ENCODE data around the gene ACTL7A. TPM values are rescaled to one million over a fixed set of nuclear protein-coding genes. Genes with fewer than 3 reads are reported as not detected.

Gene ACTL7A
- total RNA-seq, 2 experiments from 2014 or later = not detected

- CTCF ChIA-PET = interaction anchor here (1.3 kb wide), 1 partner anchor 11 kb away, joined by 3 read pairs; no protein-coding TSS in a partner anchor
- POLR2A ChIA-PET = no interaction called here
- H3K4me3 Mint-ChIP-seq = no peak overlapping the region
Observed at GRCh38 chr9:108854641-108855528, 7.2 kb upstream of the ACTL7A start.

GRCh38 chr9:108855529-108855886 lies 6.6 kb upstream of the ACTL7A start:
- no peak overlapping the region for H3K4me3 Mint-ChIP-seq
- POLR2A ChIA-PET = no interaction called here
- H3K27ac Mint-ChIP-seq = no peak overlapping the region
- no peaks in the 10 kb centered on the region for H3K36me3 Mint-ChIP-seq (ENCODE audit: low read depth)
- no peaks in the 10 kb centered on the region for H3K4me1 Mint-ChIP-seq
- CTCF ChIA-PET = interaction anchor here (1.3 kb wide), 1 partner anchor 11 kb away, joined by 3 read pairs; no protein-coding TSS in a partner anchor
- DNase-seq = no peak
- H3K9me3 Mint-ChIP-seq = no peaks in the 10 kb centered on the region
- H3K27me3 Mint-ChIP-seq = no peaks in the 10 kb centered on the region

More at GRCh38 chr9:108854641-108855528, 7.2 kb upstream of the ACTL7A start:
- H3K36me3 Mint-ChIP-seq (ENCODE audit: low read depth) = no peaks in the 10 kb centered on the region
- no peak overlapping the region for H3K27ac Mint-ChIP-seq
- no peaks in the 10 kb centered on the region for H3K27me3 Mint-ChIP-seq
- H3K9me3 Mint-ChIP-seq = no peaks in the 10 kb centered on the region
- no peaks in the 10 kb centered on the region for H3K4me1 Mint-ChIP-seq
- no peak for DNase-seq

- ChIA-PET POLR2A (no interaction called here), CTCF (no interaction called here)
- H3K36me3 Mint-ChIP-seq (ENCODE audit: low read depth) = no peaks in the 10 kb centered on the region
- DNase-seq = no peak
- no peaks in the 10 kb centered on the region for H3K27me3 Mint-ChIP-seq
- H3K9me3 Mint-ChIP-seq = no peaks in the 10 kb centered on the region
- no peaks in the 10 kb centered on the region for H3K4me1 Mint-ChIP-seq
- no peak within 1 kb of the TSS for H3K27ac Mint-ChIP-seq
- H3K4me3 Mint-ChIP-seq = no peak within 1 kb of the TSS
Observed at GRCh38 chr9:108855888-108856287, 6.2 kb upstream of the ACTL7A start, which contains the start of gene ACTL7B. ACTL7B (minus strand) TSS chr9:108855986; CDS start chr9:108855930, 56 bp downstream.

GRCh38 chr9:108857572-108857971 lies 4.5 kb upstream of the ACTL7A start:
- Mint-ChIP-seq H3K27me3 (no peaks in the 10 kb centered on the region), H3K9me3 (no peaks in the 10 kb centered on the region), H3K36me3 (ENCODE audit: low read depth) (no peaks in the 10 kb centered on the region), H3K4me1 (no peaks in the 10 kb centered on the region), H3K27ac (no peak overlapping the region), H3K4me3 (no peak overlapping the region)
- CTCF ChIA-PET = no interaction called here
- POLR2A ChIA-PET = no interaction called here
- no peak for DNase-seq

GRCh38 chr9:108859459-108860114 lies 2.5 kb upstream of the ACTL7A start:
- Mint-ChIP-seq H3K4me3 (no peak overlapping the region), H3K27me3 (no peaks in the 10 kb centered on the region), H3K27ac (no peak overlapping the region), H3K4me1 (no peaks in the 10 kb centered on the region), H3K36me3 (ENCODE audit: low read depth) (no peaks in the 10 kb centered on the region), H3K9me3 (no peaks in the 10 kb centered on the region)
- ChIA-PET CTCF (no interaction called here), POLR2A (no interaction called here)
- DNase-seq = no peak

GRCh38 chr9:108860354-108860753 lies 1.7 kb upstream of the ACTL7A start:
- Mint-ChIP-seq H3K4me3 (no peak overlapping the region), H3K9me3 (no peaks in the 10 kb centered on the region), H3K36me3 (ENCODE audit: low read depth) (no peaks in the 10 kb centered on the region), H3K4me1 (no peaks in the 10 kb centered on the region), H3K27me3 (no peaks in the 10 kb centered on the region), H3K27ac (no peak overlapping the region)
- CTCF ChIA-PET = no interaction called here
- POLR2A ChIA-PET = no interaction called here
- DNase-seq = no peak

- H3K4me1 Mint-ChIP-seq = no peaks in the 10 kb centered on the region
- H3K27me3 Mint-ChIP-seq = no peaks in the 10 kb centered on the region
- no peak overlapping the region for H3K4me3 Mint-ChIP-seq
- H3K36me3 Mint-ChIP-seq (ENCODE audit: low read depth) = no peaks in the 10 kb centered on the region
- POLR2A ChIA-PET = no interaction called here
- H3K9me3 Mint-ChIP-seq = no peaks in the 10 kb centered on the region
- CTCF ChIA-PET = no interaction called here
- no peak overlapping the region for H3K27ac Mint-ChIP-seq
- DNase-seq = no peak
Observed at GRCh38 chr9:108860764-108861163, 1.3 kb upstream of the ACTL7A start.

GRCh38 chr9:108861464-108861863 lies 602 bp upstream of the ACTL7A start:
- Mint-ChIP-seq H3K36me3 (ENCODE audit: low read depth) (no peaks in the 10 kb centered on the region), H3K27me3 (no peaks in the 10 kb centered on the region), H3K27ac (no peak overlapping the region), H3K9me3 (no peaks in the 10 kb centered on the region), H3K4me1 (no peaks in the 10 kb centered on the region), H3K4me3 (no peak overlapping the region)
- no peak for DNase-seq
- ChIA-PET CTCF (no interaction called here), POLR2A (no interaction called here)

GRCh38 chr9:108863891-108864290 lies 1.8 kb downstream of the ACTL7A start:
- peaks cover 10% of the 10 kb centered on the region for H3K36me3 Mint-ChIP-seq (ENCODE audit: low read depth)
- H3K4me3 Mint-ChIP-seq = no peak overlapping the region
- no peaks in the 10 kb centered on the region for H3K27me3 Mint-ChIP-seq
- ChIA-PET POLR2A (no interaction called here), CTCF (no interaction called here)
- no peak for DNase-seq
- no peak overlapping the region for H3K27ac Mint-ChIP-seq
- H3K4me1 Mint-ChIP-seq = no peaks in the 10 kb centered on the region
- H3K9me3 Mint-ChIP-seq = no peaks in the 10 kb centered on the region

- Mint-ChIP-seq H3K27ac (no peak overlapping the region), H3K4me3 (no peak overlapping the region), H3K36me3 (ENCODE audit: low read depth) (peaks cover 11% of the 10 kb centered on the region), H3K9me3 (no peaks in the 10 kb centered on the region), H3K4me1 (no peaks in the 10 kb centered on the region), H3K27me3 (no peaks in the 10 kb centered on the region)
- ChIA-PET CTCF (no interaction called here), POLR2A (no interaction called here)
- no peak for DNase-seq
Observed at GRCh38 chr9:108864446-108864845, 2.4 kb downstream of the ACTL7A start.

GRCh38 chr9:108865037-108865436 lies 3.0 kb downstream of the ACTL7A start:
- CTCF ChIA-PET = no interaction called here
- no peaks in the 10 kb centered on the region for H3K9me3 Mint-ChIP-seq

GRCh38 chr9:108866001-108866420 lies 3.9 kb downstream of the ACTL7A start:
- Mint-ChIP-seq H3K4me1 (no peaks in the 10 kb centered on the region), H3K9me3 (no peaks in the 10 kb centered on the region), H3K4me3 (no peak overlapping the region), H3K27me3 (no peaks in the 10 kb centered on the region), H3K27ac (no peak overlapping the region), H3K36me3 (ENCODE audit: low read depth) (peaks cover 19% of the 10 kb centered on the region)
- DNase-seq = no peak
- ChIA-PET POLR2A (no interaction called here), CTCF (no interaction called here)

More at GRCh38 chr9:108865037-108865436, 3.0 kb downstream of the ACTL7A start:
- Mint-ChIP-seq H3K27me3 (no peaks in the 10 kb centered on the region), H3K36me3 (ENCODE audit: low read depth) (peaks cover 13% of the 10 kb centered on the region), H3K4me3 (no peak overlapping the region), H3K27ac (no peak overlapping the region), H3K4me1 (no peaks in the 10 kb centered on the region)
- no peak for DNase-seq
- POLR2A ChIA-PET = no interaction called here

GRCh38 chr9:108867116-108867515 lies 5.0 kb downstream of the ACTL7A start:
- CTCF ChIA-PET = no interaction called here
- no peak overlapping the region for H3K27ac Mint-ChIP-seq
- POLR2A ChIA-PET = no interaction called here
- DNase-seq = no peak
- no peaks in the 10 kb centered on the region for H3K9me3 Mint-ChIP-seq
- H3K36me3 Mint-ChIP-seq (ENCODE audit: low read depth) = peaks cover 29% of the 10 kb centered on the region
- H3K4me3 Mint-ChIP-seq = no peak overlapping the region
- H3K4me1 Mint-ChIP-seq = no peaks in the 10 kb centered on the region
- H3K27me3 Mint-ChIP-seq = no peaks in the 10 kb centered on the region

GRCh38 chr9:108867829-108868228 lies 5.8 kb downstream of the ACTL7A start:
- Mint-ChIP-seq H3K27me3 (no peaks in the 10 kb centered on the region), H3K9me3 (no peaks in the 10 kb centered on the region), H3K27ac (no peak overlapping the region), H3K36me3 (ENCODE audit: low read depth) (peaks cover 33% of the 10 kb centered on the region), H3K4me1 (no peaks in the 10 kb centered on the region), H3K4me3 (no peak overlapping the region)
- POLR2A ChIA-PET = no interaction called here
- no peak for DNase-seq
- CTCF ChIA-PET = no interaction called here

Data from activated CD4-positive, alpha-beta memory T cell treated with anti-CD3 and anti-CD28 coated beads, Interleukin-2, amount 10 ng/mL, durations not matched to agents 7 days and 5 days (primary cell).